Activated T-cell treated with anti-CD3 and anti-CD28 coated beads, Interleukin-2, amount 50 U/mL, for 48 hours (primary cell): Measurements from ENCODE around the gene CENPU.
"Not testable (repeated sequence)": the region's sequence is repeated elsewhere in the genome, so short reads cannot be mapped to it uniquely, and the experiment has no call there.

Source experiments
- DNase-seq, 2 experiments: peaks; one replicate each; pipeline ENCODE4 v3.0.0-alpha.2; 2020

The CENPU gene

GRCh38 chr4:184660978-184661377 lies 72.9 kb downstream of the CENPU start:
- DNase-seq, result no peak

DNA sequence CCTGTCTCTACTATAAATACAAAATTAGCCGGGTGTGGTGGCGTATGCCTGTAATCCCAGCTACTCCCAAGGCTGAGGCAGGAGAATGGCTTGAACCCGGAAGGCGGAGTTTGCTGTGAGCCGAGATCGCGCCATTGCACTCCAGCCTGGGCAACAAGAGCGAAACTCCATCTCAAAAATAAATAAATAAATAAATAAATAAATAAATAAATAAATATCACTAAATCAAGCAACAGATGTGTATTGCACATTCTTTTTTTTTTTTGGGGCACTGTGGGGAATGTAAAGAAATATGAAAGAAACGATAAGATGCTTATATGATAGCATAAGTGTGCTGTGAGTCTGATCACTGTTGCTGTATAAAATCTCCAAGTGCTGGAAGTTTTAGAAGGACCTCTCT lies 76.1 kb downstream of the CENPU start:
- DNase-seq, result not testable (repeated sequence)

DNA sequence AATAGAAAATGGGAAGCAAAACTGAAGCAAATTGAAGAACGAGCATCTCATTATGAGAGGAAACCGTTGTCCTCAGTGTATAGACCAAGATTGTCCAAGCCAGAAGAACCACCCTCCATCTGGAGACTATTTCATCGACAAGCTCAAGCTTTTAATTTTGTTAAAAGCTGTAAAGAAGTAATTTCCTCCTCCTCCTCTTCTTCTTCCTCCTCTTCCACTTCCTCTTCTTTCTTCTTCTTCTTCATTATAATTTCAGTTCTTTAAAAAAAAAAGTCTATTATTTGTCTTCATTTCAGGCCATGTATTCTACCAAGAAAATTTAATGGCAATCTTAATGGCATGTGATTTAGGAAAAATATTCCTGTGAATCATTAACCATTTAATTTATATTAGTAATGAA lies 76.8 kb downstream of the CENPU start:
- no peak for DNase-seq

DNA sequence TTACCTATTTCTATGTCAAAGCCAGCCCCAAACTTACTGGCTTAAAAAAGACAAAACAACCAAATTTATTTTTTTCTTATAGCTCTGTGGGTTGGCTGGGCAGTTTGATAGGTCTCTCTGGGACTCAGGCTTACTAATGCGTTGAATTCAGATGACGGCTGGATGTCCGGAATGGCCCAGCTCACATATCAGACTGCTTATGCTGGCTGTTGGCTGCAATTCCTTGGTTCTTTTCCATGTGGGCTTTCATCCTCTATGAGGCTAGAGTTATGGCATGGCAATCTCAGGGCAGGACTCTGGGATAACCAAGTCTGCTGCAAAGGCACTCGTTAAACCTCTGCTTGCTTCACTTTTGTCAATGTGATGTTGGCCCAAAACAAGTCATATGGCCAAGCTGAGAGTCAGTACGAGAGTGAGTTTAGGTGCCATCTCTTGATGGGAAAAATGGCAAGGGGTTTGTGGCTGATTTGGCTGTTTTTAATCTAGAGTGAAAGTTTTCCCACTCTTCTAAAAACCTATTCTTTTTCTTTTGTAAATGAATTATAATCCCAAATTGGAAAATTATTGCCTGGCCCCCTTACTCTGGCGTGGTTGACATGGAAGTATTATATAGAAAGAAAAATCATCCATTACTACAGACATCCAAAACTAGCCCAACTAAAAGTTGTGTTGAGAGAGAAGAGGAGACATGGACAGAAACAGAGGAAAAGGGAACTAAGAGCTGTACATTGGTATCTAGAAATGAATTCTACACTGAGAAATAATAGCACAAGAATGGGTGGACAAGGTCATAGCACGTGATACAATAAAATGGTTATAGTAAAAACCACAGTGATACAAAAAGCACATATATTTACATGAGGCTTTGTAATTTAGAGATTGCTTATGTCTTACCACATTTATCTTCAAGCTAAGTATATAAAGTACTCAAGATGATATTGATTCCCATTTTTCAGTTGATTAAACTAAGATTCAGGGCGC lies 77.7 kb downstream of the CENPU start:
- no peak for DNase-seq

DNA sequence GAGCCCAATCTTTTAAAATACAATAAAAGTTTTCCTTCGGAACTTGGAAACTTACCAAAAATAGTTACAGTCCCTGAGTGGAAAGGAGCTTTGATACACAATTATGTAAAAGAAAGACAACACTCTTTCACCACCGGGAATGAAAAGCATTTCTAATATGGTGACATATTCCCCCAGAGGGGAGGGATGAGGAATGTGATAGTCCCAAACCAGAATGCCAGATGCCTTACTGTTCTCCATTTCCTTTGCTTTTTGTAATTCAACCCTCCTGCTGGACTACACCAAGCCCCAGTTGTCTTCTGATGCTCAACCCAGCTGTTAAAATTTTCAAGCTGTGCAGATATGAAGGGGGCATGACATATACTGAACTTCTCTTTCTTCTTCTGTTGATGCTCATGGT lies 80.2 kb downstream of the CENPU start:
- DNase-seq, result no peak

DNA sequence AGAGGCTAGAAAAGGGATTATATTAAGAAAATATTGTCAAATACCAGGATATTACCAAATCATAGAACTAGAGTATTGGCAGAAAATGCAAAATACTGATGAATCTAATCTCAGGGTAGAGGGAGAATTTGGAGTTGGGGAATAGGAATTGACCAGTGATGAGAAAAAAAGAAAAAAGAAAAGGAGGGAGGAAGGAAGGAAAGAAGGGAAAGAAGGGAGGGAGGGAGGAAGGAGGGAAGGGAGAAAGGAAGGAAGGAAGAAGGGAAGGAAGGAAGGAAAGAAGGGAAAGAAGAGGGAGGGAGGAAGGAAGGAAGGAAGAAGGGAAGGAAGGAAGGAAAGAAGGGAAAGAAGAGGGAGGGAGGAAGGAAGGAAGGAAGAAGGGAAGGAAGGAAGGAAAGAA lies 81.2 kb downstream of the CENPU start:
- not testable (repeated sequence) for DNase-seq

DNA sequence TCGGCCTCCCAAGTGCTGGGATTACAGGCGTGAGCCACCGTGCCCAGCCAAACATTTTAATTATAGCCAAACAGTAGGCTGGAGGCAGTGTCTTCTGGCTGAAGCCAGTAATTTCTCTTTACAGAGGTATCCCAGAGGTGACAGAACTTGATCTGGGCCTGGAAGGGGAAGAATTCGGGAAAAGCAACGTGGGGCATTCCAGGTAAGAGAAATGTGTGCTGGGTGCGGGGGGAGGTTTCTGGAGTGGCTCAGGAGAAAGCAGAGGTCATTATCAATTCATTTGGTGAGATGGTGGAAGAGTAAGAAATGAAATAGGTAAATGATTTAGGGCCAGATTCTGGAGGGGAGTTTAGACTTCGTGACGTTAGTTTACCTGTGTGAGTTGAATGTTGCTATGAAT lies 82.0 kb downstream of the CENPU start:
- no peak for DNase-seq

DNA sequence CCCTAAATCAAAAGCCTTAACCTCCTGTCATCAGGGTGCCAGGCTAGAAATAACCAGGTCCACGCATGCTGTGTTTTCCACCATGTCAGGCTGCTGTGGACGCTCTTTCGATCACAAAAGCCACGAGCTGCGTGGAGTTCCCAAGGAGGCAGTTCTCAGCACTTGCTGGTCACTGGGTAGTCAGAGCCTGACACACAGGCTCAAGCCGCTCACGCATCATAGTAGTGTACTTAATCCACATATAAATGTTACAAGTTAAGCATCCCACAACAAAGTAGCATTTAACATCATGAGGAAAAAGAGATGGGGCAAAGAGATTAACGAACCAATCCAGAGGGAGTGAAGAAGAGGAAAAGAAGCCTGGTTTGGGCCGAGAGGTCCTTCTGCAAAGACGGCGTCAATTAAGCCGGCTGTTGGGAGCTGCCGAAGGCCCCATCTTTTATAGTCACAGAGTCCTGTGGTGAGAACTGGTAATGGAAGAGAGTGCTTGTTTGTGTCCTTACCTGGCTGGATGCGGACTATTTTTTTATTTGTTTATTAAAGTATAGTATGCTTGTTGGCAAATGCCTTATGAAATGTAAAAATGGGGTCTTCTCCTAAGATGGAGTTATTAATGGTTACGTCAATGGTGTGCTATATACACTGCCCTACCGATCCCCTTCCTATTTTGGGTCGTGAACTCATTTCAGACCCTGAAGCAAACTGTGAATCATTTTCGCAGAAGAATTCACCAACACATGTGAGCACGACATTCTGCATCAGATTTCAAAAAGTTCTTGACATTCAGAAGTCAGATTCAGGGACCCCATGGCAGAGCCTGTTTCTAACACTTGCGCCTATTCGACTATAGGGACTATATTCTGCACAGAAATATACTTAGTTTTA lies 83.7 kb downstream of the CENPU start:
- no peak for DNase-seq

GRCh38 chr4:184649026-184649970 lies 84.6 kb downstream of the CENPU start, which contains the start of the genes CASP3 and PRIMPOL:
Gene CASP3 (minus strand): TSS chr4:184649447. CDS start chr4:184638453, 10,994 bp downstream.
Gene PRIMPOL (plus strand): TSS chr4:184649738. CDS start chr4:184657141, 7,403 bp downstream.
- DNase-seq, result peak; percentile 98 to 99

- DNase-seq, result peak; percentile 55 to 65
These were observed 85.4 kb downstream of the CENPU start for GRCh38 chr4:184648313-184649025.

DNA sequence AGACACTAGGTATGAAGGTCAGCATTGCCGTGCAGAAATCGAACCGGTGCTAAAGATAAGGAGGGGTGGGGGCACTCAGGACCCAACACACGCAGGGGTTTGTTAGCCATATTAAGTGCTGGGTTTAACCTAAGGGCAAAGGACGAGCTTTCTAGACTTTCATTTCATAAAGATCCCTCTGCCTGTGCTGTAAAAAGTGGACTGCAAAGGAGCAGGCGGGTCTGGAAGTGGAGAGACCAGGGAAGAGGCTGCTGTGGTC lies 85.9 kb downstream of the CENPU start:
- no peak for DNase-seq

- no peak for DNase-seq
These were observed 86.4 kb downstream of the CENPU start for GRCh38 chr4:184647266-184648053.

DNA sequence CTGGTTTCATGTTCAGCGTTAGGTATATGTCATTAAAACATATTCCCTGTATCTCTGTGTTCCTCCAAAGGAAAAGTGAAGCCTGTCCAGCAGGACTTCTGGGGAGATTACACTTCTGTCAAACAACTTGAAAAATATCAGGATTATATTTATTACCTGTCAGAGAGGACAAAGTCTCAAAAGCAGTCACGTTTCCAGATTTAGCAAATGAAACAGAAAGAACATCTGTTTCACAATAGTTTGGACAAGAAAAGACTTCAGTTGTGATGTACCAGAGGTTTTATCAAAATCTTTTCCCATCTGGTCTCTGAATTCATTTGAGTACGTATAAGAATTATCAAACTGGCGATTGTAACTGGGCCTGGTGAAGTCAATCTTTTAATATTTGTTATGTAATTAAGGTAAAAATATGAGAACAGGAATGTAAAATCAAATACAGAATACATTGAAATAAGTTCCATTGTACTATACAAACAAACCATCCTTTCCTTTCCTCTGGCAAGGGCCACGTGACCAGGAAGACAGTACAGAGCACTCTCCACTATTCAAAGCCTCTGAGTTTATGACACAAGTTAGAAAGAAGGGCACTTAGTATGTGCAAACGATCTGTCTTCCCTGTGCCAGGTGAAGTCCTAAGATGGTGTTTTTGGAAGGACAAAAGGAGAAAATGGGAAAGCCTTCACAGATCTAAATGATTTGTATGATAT lies 87.8 kb downstream of the CENPU start:
- no peak for DNase-seq

GRCh38 chr4:184644553-184645307 lies 89.2 kb downstream of the CENPU start:
- no peak for DNase-seq
